Activated CD4-positive, CD25-positive, alpha-beta regulatory T cell (primary cell): ENCODE results near the gene KLK14.

Source experiments
- DNase-seq, 4 experiments: peaks; one replicate each; lab custom pipeline; 2025; lab: John Stamatoyannopoulos, UW

The KLK14 gene, protein sequence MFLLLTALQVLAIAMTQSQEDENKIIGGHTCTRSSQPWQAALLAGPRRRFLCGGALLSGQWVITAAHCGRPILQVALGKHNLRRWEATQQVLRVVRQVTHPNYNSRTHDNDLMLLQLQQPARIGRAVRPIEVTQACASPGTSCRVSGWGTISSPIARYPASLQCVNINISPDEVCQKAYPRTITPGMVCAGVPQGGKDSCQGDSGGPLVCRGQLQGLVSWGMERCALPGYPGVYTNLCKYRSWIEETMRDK

DNA sequence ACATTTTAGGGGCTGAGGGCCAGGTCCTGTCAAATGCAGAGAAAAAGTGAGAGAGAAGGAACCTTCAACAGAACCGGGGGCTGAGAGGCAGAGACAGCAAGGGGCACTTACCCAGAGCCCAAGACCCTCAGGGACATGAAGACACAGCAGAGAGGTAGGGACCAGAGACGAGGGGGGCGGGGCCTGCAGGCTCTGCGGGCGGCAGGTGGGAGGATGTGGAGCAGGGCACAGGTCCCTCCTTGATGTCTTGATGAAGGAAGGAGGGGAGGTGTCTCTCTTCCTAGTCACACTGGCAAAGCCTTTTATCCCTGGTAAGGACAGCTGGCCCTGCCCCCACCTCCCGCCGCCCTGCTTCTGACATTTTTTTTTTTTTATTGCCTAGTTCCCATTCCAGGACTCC lies at the start of gene KLK14:
KLK14 (minus strand) TSS at position 277 of the 400 bp plus-strand sequence; CDS start at position 4, 273 bp downstream.
- DNase-seq, result no peak

DNA sequence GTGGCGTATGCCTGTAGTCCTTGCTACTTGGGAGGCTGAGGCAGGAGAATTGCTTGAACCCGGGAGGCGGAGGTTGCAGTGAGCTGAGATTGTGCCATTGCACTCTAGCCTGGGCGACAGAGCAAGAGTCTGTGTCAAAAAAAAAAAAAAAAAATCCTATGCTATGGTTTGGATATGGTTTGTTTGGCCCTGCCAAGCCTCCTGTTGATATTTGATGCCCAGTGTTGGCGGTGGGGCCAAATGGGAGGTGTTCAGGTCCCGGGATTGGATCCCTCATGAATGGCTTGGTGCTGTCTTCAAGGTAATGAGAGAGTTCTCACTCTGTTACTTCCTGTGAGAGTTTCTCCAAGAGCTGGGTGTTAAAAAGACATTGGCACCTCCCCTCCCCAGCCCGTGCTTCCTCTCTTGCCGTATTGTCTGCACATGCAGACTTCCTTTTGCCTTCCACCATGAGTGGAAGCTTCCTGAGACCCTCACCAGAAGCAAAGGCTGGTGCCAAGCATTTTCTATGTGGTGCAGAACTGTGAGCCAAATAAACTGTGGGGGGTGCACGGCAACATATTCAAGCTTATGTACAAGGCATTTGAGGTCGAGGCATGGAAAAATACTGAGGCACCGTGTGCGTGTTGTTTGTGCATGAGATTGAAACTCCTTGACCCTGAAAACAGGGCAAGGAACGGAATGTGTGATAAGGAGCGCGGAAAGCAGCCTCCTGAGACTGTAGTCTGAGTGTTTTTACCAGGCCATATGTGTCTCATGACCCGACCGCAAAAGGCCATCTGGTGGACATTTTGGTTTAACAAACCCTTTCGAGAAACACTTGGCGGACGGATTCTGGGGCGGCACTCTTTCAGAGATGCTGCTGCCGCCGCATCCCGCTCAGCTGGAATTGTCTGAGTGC lies 49.3 kb upstream of the KLK14 start:
- DNase-seq, result no peak

DNA sequence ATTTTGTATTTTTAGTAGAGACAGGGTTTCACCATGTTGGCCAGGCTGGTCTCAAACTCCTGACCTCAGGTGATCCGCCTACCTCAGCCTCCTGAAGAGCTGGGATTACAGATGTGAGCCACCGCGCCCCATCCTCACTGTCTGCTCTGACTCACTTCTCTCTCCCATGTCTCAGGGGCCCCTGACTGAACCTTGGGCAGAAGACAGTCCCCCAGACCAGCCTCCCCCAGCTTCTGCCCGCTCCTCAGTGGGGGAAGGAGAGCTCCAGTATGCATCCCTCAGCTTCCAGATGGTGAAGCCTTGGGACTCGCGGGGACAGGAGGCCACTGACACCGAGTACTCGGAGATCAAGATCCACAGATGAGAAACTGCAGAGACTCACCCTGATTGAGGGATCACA lies 47.0 kb upstream of the KLK14 start:
- no peak for DNase-seq

DNA sequence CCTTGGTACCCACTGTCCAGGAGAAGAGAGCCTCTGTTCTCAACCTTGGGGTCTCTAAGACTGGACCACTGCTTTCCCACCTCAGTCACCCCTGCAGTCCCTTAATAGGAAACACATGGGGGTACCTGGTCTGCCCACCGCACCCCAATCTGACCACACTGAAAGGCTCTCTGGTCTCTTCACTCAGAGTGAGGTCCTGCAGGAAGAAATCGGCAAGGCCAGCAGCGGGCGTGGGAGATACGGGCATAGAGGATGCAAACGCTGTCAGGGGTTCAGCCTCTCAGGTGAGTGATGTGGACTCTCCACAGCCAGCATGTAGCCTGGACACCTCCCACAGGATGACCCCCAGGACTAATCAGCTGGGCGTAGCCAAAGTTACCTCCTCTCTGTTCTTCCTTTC lies 45.5 kb upstream of the KLK14 start:
- no peak for DNase-seq

DNA sequence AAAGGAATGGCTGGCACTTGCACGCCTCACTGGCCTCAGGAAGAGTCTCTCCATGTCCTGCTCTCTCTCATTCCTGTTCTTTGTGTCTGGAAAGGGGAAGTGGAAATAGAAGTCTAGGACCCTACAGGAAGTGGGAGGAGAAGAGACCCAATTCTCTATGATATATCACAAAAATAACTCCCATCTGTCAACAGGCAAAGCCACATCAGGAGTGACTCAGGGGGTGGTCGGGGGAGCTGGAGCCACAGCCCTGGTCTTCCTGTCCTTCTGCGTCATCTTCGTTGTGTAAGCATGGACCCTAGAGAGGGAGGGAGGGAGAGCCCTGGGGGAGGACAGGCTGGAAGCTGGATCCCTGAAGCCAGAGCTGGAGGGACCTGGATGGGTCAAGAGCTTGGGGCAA lies 45.1 kb upstream of the KLK14 start:
- no peak for DNase-seq

DNA sequence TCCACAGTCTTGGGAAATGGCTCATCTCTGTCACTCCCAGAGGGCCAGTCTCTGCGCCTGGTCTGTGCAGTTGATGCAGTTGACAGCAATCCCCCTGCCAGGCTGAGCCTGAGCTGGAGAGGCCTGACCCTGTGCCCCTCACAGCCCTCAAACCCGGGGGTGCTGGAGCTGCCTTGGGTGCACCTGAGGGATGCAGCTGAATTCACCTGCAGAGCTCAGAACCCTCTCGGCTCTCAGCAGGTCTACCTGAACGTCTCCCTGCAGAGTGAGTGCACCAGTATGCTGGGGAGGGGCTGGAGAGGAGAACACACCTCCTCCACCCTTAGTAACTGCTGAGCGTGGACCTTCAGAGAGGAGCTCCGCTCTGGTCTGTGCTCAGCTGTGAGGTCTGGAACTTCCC lies 44.3 kb upstream of the KLK14 start:
- DNase-seq, result no peak

DNA sequence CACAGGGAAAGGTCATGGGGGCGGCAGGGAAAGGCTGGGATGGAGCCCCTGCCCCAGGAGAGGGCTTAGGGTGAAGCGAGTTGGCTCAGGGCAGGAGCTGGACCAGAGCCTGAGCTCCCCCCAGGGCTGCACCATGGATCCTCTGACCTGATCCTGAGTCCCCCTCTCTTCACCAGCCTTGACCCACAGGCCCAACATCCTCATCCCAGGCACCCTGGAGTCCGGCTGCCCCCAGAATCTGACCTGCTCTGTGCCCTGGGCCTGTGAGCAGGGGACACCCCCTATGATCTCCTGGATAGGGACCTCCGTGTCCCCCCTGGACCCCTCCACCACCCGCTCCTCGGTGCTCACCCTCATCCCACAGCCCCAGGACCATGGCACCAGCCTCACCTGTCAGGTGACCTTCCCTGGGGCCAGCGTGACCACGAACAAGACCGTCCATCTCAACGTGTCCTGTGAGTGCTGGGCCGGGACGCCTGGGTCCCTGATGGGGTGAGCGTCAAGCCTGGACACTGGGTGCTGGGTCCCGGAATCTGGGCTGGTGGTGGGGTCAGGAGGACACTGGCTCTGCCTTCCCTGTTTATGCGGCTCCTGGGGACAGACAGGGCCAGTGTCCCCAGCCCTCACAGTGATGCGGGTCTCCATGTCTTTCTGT lies 42.9 kb upstream of the KLK14 start:
- DNase-seq, result no peak

DNA sequence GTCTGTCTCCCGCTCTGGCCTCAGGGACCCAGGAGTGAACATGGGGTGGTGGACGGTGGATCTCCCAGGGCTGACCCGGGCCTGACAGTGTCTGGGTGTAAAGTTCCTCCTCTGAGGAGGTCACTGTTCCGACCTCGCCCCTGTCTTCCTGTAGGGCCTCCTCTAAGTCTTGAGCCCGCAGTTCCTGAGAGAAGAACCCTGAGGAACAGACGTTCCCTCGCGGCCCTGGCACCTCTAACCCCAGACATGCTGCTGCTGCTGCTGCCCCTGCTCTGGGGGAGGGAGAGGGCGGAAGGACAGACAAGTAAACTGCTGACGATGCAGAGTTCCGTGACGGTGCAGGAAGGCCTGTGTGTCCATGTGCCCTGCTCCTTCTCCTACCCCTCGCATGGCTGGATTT lies 42.0 kb upstream of the KLK14 start, which contains the start of gene SIGLEC9:
SIGLEC9 (plus strand) TSS at position 178 of the 400 bp plus-strand sequence; CDS start at position 247, 69 bp downstream.
- no peak for DNase-seq

DNA sequence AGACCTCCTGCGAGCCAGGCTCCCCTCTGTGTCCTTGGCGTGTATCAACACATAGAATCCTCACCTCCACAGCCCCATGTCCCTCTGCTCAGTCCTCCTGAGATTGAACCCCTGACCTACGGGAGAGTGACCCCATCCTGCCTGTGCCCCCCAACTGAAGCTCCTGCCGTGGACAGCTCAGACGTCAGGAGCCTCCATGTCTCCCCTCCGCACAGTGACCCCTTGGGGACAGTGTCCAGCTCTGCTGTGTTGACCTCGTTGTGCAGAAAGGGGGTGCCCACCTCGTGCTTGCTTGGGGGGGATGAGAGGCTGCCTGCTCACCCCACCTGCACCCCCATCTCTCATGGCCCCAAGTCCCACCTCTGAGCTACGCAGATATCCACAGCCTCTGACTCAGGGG lies 41.5 kb upstream of the KLK14 start:
- no peak for DNase-seq

DNA sequence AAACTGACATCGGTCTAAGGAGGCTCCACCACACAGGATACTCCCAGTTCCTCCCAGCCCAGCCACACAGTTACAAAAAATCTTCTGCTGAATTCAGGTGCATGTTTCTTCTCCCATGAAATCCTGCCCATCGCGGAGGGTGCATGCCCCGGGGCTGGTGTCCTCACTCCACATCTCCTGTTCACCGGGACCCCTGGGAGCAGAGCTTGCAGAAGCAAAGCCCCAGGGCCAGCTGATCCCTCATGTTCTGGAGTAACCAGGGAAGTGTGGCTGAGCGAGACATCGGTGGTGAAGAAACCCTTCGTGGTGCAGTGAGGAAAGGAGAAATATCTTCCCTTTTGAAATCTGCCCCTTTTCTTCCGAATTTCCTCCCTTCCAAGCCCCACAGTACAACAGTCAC lies 41.1 kb upstream of the KLK14 start:
- no peak for DNase-seq

DNA sequence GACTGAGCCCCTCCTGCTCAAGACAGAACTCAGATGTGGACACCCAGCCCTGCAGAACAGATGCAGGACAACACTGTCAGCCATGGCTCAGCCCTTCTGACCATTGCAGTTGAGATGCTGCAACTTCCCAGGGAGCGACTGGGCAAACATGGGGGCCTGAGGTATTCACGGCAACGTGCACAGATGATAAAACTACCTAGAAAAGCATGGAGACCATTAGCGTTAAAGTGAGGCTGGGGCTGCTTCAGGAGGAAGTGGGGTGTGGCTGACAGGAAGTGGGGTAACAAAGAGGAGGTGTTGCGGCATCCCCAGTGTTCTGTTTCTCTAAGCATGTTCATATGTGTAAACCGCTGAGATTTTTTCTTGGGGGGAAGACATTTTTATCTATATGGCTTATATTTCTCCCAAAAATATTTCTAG lies 40.7 kb upstream of the KLK14 start:
- peak in 2 of 4 experiments; percentile 15 to 35 for DNase-seq

DNA sequence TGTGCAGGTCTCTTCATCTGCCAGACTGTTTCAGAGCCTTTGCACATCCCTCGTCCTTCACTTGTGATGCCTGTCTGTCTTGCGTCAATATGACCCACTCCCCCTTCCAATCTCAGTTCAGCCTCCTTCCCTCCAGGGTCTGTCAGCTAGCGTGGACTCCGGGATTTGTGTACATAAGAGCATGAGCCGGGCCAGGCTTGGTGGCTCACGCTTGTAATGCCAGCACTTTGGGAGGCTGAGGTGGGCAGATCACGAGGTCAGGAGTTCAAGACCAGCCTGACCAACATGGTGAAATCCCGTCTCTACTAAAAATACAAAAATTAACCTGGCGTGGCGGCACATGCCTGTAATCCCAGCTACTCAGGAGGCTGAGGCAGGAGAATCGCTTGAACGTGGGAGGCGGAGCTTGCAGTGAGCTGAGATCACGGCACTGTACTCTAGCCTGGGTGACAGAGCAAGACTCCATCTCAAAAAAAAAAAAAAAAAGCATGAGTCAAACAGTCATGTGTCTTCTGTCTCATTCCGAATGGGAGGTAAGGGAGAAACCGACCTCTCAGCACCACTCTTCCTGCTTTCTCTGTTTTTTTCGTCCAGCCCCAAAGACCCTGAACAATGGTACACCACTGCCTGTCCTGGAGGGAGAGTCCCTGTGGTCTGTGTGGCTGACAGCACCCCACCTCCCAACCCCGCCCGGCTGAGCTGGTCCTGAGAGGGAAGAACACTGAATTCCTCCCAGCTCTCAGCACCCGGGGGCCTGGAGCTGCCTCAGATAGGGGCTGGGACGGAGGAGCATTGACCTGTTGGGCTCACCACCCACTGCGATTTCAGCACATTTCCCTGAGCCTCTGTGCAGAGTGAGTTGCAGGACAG lies 39.7 kb upstream of the KLK14 start:
- no peak for DNase-seq

DNA sequence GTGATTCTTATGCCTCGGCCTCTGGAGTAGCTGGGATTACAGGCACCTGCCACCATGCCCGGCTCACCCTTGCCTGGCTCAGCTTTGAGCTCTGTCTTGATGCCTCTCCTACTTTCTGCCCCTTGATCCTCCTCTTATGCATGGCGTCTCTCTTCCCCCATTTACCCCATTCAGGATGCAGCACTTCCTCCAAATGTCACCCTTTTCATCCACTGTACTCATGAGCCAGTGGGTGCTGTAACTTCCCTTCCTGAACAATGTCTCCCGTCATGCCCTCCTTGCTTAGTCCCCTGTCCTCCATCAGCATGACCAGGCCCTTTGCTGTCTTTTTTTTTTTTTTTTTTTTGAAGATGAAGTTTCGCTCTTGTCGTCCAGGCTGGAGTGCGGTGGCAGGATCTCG lies 38.6 kb upstream of the KLK14 start:
- DNase-seq, result no peak

DNA sequence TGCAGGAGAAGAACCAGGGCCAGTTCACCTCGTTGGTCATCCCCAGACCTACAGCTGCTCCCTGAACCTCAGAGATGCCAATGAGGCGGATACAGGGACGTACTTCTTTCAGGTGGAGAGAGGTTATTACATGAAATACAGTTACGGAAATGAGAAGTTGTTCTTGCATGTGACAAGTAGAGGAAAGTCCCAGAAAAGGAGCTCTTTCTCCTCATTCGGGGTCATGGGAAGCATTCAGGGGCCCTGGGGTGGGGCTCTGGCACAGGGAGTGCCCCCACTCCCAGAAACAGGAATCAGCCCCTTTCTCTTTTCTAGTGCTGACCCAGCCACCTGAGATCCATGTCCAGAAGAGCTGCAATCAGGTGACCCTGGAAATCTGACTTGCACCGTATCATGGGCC lies 37.5 kb upstream of the KLK14 start:
- no peak for DNase-seq

DNA sequence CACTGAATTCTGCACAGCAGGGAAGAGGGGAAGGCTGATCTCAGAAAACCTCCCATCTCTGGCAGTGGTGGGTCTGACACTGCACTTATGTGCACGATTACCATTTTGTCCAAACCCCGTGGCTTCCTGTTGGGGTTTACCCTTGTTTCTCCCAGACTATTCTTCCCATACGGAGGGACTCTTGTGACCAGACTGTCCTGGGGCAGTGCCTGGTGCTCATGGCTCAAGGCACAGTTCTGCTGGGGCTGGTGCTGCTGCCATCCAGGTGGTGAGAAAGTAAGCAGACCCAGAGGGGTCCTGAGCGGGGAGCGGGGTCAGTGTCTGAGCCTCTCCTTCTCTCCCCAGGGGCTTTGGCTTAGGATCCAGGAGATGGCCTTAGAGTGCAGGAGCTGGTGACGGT lies 36.9 kb upstream of the KLK14 start:
- DNase-seq, result no peak

DNA sequence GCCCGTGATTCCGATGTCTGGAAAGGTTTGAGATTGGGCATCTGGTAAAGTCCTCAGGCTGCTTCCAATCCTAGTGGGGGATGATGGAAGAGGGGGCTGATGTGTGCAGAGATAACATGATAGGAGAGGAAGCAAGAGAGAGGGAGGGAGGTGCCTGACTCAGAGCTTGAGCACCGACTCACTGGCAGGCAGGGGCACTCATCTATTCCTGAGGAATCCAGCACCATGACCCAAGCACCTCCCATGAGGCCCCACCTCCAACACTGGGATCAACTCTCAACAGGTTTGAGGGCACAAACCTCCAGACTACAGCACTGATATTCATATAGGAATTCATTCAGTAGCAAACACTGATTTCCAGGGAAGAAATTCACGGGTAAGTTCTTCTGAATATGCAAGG lies 36.4 kb upstream of the KLK14 start:
- no peak for DNase-seq

DNA sequence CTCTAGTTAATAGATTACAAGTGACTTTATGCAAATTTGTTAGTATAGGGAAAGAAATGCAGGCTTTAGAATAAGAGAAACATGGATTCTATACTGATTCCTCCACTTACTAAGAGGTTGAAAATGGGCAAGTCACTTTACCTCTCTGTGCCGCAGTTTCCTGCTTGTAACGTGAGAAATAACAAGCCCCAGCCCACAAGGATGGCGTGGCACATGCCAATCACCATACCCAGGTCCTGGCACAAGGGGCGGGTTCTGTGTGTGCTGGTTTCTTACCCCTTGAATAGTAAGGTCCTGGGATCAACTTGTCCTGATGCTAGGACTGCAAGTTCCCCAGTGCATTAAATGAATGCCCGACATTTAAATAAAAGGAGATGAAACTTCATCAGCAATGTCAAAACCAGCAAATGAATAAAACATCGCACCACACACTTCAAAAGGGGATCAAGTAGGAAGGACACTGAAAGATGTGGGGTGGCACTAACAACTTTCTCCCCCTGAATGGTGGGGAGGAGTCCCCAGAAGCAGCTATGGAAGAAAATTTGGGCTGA lies 34.1 kb upstream of the KLK14 start:
- DNase-seq, result no peak

DNA sequence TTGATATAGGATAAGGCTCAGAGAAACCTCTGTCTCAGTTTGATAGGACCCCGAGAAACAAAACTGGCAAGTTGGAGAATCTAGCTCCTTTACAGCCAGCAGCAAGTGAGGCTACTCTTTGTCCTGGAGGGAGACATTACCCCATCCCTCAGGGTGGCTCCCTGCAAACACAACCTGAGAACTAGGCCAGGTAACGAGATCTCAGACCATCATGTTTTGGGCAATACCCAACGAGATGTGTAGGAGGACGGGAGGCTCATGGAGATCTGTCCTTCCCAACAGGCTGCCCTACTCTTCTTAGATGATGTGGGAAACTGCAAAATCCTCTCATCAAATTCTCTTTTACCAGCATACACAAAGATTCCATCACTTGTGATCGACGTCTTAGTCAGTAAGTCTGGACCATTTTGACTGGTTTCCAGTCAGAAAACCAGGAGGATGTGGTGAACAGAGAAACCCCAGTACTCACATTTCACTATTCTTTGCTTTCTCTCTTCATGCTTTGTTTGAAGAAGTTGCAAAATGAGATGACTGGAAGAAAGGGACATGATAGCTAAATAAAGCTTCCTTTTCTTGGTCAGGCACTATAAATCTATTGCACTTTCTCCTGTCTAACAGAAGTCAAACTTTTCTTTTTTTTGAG lies 31.5 kb upstream of the KLK14 start:
- no peak for DNase-seq

DNA sequence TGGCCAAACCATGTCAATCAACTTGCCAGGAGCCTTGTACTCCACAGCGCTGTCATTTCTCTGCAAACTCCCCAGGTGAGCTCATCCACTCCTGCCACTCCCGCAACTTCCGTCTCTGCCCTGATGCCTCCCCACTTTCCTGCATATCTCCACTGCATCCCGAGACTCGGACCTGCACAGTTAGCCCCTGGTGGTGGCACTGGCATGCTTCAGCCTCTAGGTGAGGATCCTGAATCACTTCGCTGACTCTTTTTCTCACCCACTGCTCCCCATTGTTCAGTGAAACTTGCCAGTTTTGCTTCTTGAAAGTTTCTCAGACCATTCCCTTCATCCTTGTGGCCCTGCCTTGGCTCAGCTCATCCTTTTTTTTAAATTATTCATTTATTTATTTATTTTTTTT lies 28.9 kb upstream of the KLK14 start:
- no peak for DNase-seq

DNA sequence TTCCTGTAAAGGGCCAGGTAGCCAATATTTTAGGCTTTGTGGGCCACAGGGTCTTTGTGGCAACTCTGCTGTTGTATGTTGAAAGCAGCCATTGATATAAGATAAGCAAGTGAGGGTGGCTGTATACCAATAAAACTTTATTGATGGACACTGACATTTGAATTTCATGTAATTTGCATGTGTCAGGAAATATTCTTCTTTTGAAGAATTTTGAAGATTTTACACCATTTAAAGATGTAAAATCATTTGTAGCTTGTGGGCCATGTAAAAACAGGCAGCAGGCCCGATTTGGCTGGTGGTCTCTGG lies 27.9 kb upstream of the KLK14 start:
- DNase-seq, result no peak

DNA sequence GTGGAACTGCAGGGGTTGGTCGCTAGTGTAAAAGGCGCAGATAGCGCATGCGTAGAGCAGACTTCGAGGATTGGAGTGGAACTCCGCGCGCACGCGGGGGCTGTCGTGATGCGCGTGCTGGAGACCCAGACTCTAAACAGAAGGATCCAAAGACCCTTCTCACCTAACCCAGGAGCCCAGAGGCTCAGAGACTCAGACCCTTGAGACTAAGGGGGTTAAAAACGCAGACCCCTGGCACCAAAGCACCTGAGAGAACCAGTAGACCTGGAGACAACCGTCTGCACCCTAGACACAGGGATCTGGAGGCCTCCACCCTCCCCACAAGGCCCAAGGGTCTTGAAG lies 26.1 kb upstream of the KLK14 start:
- DNase-seq, result no peak
